HEK293 (cell line): Measurements from ENCODE around the gene TMEM236.

Experiments used
- CTCF ChIA-PET: fragments of 350-600 bp; formaldehyde crosslinking; extraction: SDS; loops from one replicate; lab custom pipeline; 2021; ENCODE audit warnings: antibody characterized with exemption; lab: Yijun Ruan, JAX
- POLR2A ChIA-PET: fragments of 300-600 bp; formaldehyde crosslinking; extraction: SDS; loops from one replicate; lab custom pipeline; 2020; ENCODE audit warnings: antibody characterized with exemption, inconsistent platforms; lab: Yijun Ruan, JAX
- H3K27ac ChIP-seq: fragments of 200-500 bp; sonication (Bioruptor generic); 2 replicates; pipeline ENCODE4 v1.5.1; 2014; ENCODE audit warnings: low read depth, low read length, control low read depth, inconsistent platforms; ENCODE audit errors: extremely low read depth
- H3K36me3 ChIP-seq, 2 experiments: fragments of 200-500 bp in 1 of 2; sonication (Bioruptor generic) in 1 of 2; 1 replicate in 1 of 2; 2 replicates in 1 of 2; pipeline ENCODE4 v1.5.1; 2014 to 2017; ENCODE audit warnings: inconsistent platforms in 2 of 2, low read length in 2 of 2; ENCODE audit not compliant: control insufficient read depth in 2 of 2, insufficient read depth in 1 of 2
- H3K4me1 ChIP-seq: fragments of 200-500 bp; sonication (Bioruptor generic); 2 replicates; pipeline ENCODE4 v1.5.1; 2014; ENCODE audit warnings: mild to moderate bottlenecking, low read length, inconsistent platforms; ENCODE audit not compliant: control insufficient read depth, insufficient read depth
- H3K4me3 ChIP-seq: 2 replicates; pipeline ENCODE4 v1.5.1; 2011; ENCODE audit warnings: low read depth, mild to moderate bottlenecking, control low read depth, low read length, moderate library complexity
- H3K9me3 ChIP-seq: fragments of 200-500 bp; sonication (Bioruptor generic); 2 replicates; pipeline ENCODE4 v1.5.1; 2014; ENCODE audit warnings: low read depth, low read length, inconsistent platforms; ENCODE audit not compliant: control insufficient read depth, insufficient read depth
- KLF16 ChIP-seq: fragments of 450-650 bp; formaldehyde crosslinking; IDR thresholded peaks from 2 replicates; pipeline ENCODE4 v1.5.1; 2017; ENCODE audit warnings: missing biosample characterization, missing genetic modification characterization
- KLF8 ChIP-seq: fragments of 450-650 bp; formaldehyde crosslinking; IDR thresholded peaks from 2 replicates; pipeline ENCODE4 v1.5.1; 2016; ENCODE audit warnings: missing biosample characterization, missing genetic modification characterization
- MYNN ChIP-seq: fragments of 450-650 bp; formaldehyde crosslinking; IDR thresholded peaks from 2 replicates; pipeline ENCODE4 v1.5.1; 2016; ENCODE audit warnings: missing biosample characterization, missing genetic modification characterization, borderline replicate concordance
- MZF1 ChIP-seq: fragments of 450-650 bp; formaldehyde crosslinking; IDR thresholded peaks from 2 replicates; pipeline ENCODE4 v1.5.1; 2017; ENCODE audit warnings: missing biosample characterization, missing genetic modification characterization, borderline replicate concordance
- OSR2 ChIP-seq: fragments of 450-650 bp; formaldehyde crosslinking; IDR thresholded peaks from 2 replicates; pipeline ENCODE4 v1.5.1; 2016; ENCODE audit warnings: missing biosample characterization, missing genetic modification characterization
- OVOL3 ChIP-seq: fragments of 450-650 bp; formaldehyde crosslinking; IDR thresholded peaks from 2 replicates; pipeline ENCODE4 v1.5.1; 2016; ENCODE audit warnings: missing biosample characterization, missing genetic modification characterization
- SALL2 ChIP-seq: fragments of 450-650 bp; formaldehyde crosslinking; IDR thresholded peaks from 2 replicates; pipeline ENCODE4 v1.5.0; 2017; ENCODE audit warnings: missing biosample characterization, mild to moderate bottlenecking, missing genetic modification characterization, borderline replicate concordance
- SP7 ChIP-seq: fragments of 450-650 bp; formaldehyde crosslinking; IDR thresholded peaks from 2 replicates; pipeline ENCODE4 v1.5.1; 2016; ENCODE audit warnings: missing biosample characterization, missing genetic modification characterization
- ZBTB11 ChIP-seq: fragments of 450-650 bp; formaldehyde crosslinking; conservative IDR thresholded peaks from 2 replicates; pipeline ENCODE4 v1.5.1; 2016; ENCODE audit warnings: low read depth, missing biosample characterization, missing genetic modification characterization
- ZNF112 ChIP-seq: fragments of 450-650 bp; formaldehyde crosslinking; IDR thresholded peaks from 2 replicates; pipeline ENCODE4 v1.5.0; 2017; ENCODE audit warnings: missing biosample characterization, missing genetic modification characterization
- ZNF114 ChIP-seq: fragments of 450-650 bp; formaldehyde crosslinking; IDR thresholded peaks from 2 replicates; pipeline ENCODE4 v1.5.0; 2017; ENCODE audit warnings: missing biosample characterization, missing genetic modification characterization
- ZNF148 ChIP-seq: fragments of 450-650 bp; formaldehyde crosslinking; IDR thresholded peaks from 2 replicates; pipeline ENCODE4 v1.5.0; 2017; ENCODE audit warnings: missing biosample characterization, missing genetic modification characterization, borderline replicate concordance
- ZNF16 ChIP-seq: fragments of 450-650 bp; formaldehyde crosslinking; IDR thresholded peaks from 2 replicates; pipeline ENCODE4 v1.5.1; 2016; ENCODE audit warnings: low read depth, missing biosample characterization, missing genetic modification characterization
- ZNF221 ChIP-seq: fragments of 450-650 bp; formaldehyde crosslinking; IDR thresholded peaks from 2 replicates; pipeline ENCODE4 v1.5.1; 2017; ENCODE audit warnings: missing biosample characterization, missing genetic modification characterization, borderline replicate concordance
- ZNF24 ChIP-seq: fragments of 450-650 bp; formaldehyde crosslinking; IDR thresholded peaks from 2 replicates; pipeline ENCODE4 v1.5.1; 2016; ENCODE audit warnings: missing biosample characterization, missing genetic modification characterization
- ZNF292 ChIP-seq: fragments of 450-650 bp; formaldehyde crosslinking; IDR thresholded peaks from 2 replicates; pipeline ENCODE4 v1.5.1; 2016; ENCODE audit warnings: low read depth, missing biosample characterization, missing genetic modification characterization, borderline replicate concordance
- ZNF341 ChIP-seq: fragments of 450-650 bp; formaldehyde crosslinking; IDR thresholded peaks from 2 replicates; pipeline ENCODE4; 2016; ENCODE audit warnings: low read depth, missing biosample characterization, missing genetic modification characterization
- ZNF391 ChIP-seq: fragments of 450-650 bp; formaldehyde crosslinking; IDR thresholded peaks from 2 replicates; pipeline ENCODE4 v1.5.1; 2016; ENCODE audit warnings: low read depth, missing biosample characterization, missing genetic modification characterization, borderline replicate concordance
- ZNF398 ChIP-seq: fragments of 450-650 bp; formaldehyde crosslinking; IDR thresholded peaks from 2 replicates; pipeline ENCODE4 v1.5.1; 2017; ENCODE audit warnings: missing biosample characterization, missing genetic modification characterization
- ZNF449 ChIP-seq: fragments of 450-650 bp; formaldehyde crosslinking; IDR thresholded peaks from 2 replicates; pipeline ENCODE4 v1.5.1; 2017; ENCODE audit warnings: missing biosample characterization, mild to moderate bottlenecking, missing genetic modification characterization, moderate library complexity
- ZNF501 ChIP-seq: fragments of 450-650 bp; formaldehyde crosslinking; IDR thresholded peaks from 2 replicates; pipeline ENCODE4 v1.5.1; 2016; ENCODE audit warnings: missing biosample characterization, missing genetic modification characterization
- ZNF692 ChIP-seq: fragments of 450-650 bp; formaldehyde crosslinking; IDR thresholded peaks from 2 replicates; pipeline ENCODE4 v1.5.1; 2016; ENCODE audit warnings: missing biosample characterization, missing genetic modification characterization
- ZNF76 ChIP-seq: fragments of 450-650 bp; formaldehyde crosslinking; IDR thresholded peaks from 2 replicates; pipeline ENCODE4; 2016; ENCODE audit warnings: low read depth, missing biosample characterization, missing genetic modification characterization, borderline replicate concordance
- ZNF777 ChIP-seq: fragments of 450-650 bp; formaldehyde crosslinking; IDR thresholded peaks from 2 replicates; pipeline ENCODE4 v1.5.1; 2017; ENCODE audit warnings: missing biosample characterization, missing genetic modification characterization, borderline replicate concordance
- ZSCAN23 ChIP-seq: fragments of 450-650 bp; formaldehyde crosslinking; IDR thresholded peaks from 2 replicates; pipeline ENCODE4 v1.5.1; 2016; ENCODE audit warnings: missing biosample characterization, missing genetic modification characterization
- ZXDB ChIP-seq: fragments of 450-650 bp; formaldehyde crosslinking; IDR thresholded peaks from 2 replicates; pipeline ENCODE4 v1.5.1; 2016; ENCODE audit warnings: missing biosample characterization, missing genetic modification characterization

The TMEM236 gene

GRCh38 chr10:17838080-17838648, 86.2 kb downstream of the TMEM236 start:
- no peaks in the 10 kb centered on the region for H3K9me3 ChIP-seq
- H3K4me1 ChIP-seq = no peaks in the 10 kb centered on the region
- H3K27ac ChIP-seq = no peak overlapping the region
- ChIA-PET POLR2A (no interaction called here), CTCF (interaction anchor here (0.9 to 1.3 kb wide), 2 partner anchors 9 to 101 kb away, joined by 3 to 4 read pairs; no protein-coding TSS in a partner anchor)
- H3K36me3 ChIP-seq = no peaks in the 10 kb centered on the region
- H3K4me3 ChIP-seq = no peak overlapping the region
- no peak for TF ChIP-seq ZNF777 (tag by site-specific recombination)
- TF ChIP-seq OVOL3 (tag by site-specific recombination) = no peak
- no peak for TF ChIP-seq ZNF16 (tag by site-specific recombination)
- no peak for TF ChIP-seq ZNF501
- TF ChIP-seq ZNF76 (tag by site-specific recombination) = no peak
- no peak for TF ChIP-seq ZNF692 (tag by site-specific recombination)
- no peak for TF ChIP-seq MYNN (tag by site-specific recombination)
- no peak for TF ChIP-seq SP7 (tag by site-specific recombination)
- TF ChIP-seq KLF8 (tag by site-specific recombination) = no peak
- TF ChIP-seq KLF16 = no peak
- TF ChIP-seq ZNF148 (tag by site-specific recombination) = no peak
- no peak for TF ChIP-seq ZNF24
- no peak for TF ChIP-seq ZNF112
- no peak for TF ChIP-seq MZF1 (tag by site-specific recombination)
- TF ChIP-seq SALL2 (tag by site-specific recombination) = no peak
- TF ChIP-seq ZNF292 (tag by site-specific recombination) = no peak
- no peak for TF ChIP-seq ZSCAN23 (tag by site-specific recombination)
- TF ChIP-seq ZNF114 (tag by site-specific recombination) = no peak
- no peak for TF ChIP-seq OSR2 (tag by site-specific recombination)

GRCh38 chr10:17841050-17841449, 89.0 kb downstream of the TMEM236 start:
- no peak overlapping the region for H3K4me3 ChIP-seq
- no peaks in the 10 kb centered on the region for H3K36me3 ChIP-seq
- H3K27ac ChIP-seq = no peak overlapping the region
- no peaks in the 10 kb centered on the region for H3K4me1 ChIP-seq
- no peaks in the 10 kb centered on the region for H3K9me3 ChIP-seq
- ChIA-PET CTCF (no interaction called here), POLR2A (no interaction called here)
- TF ChIP-seq ZNF398 (tag by site-specific recombination) (no peak), ZXDB (tag by site-specific recombination) (no peak), ZNF449 (tag by site-specific recombination) (no peak), ZNF341 (tag by site-specific recombination) (no peak), ZNF221 (no peak), ZBTB11 (tag by site-specific recombination) (no peak), ZNF391 (tag by site-specific recombination) (no peak)
